SK-N-SH treated with all-trans-retinoic acid at 6 μM for 48 hours (cell line): ENCODE results near the gene SLC39A1.
"Not testable (repeated sequence)": the region's sequence is repeated elsewhere in the genome, so short reads cannot be mapped to it uniquely, and the experiment has no call there.

Experiments
- ARNTL ChIP-seq: fragments of 450-650 bp; formaldehyde crosslinking; IDR thresholded peaks from 2 replicates; pipeline ENCODE4 v1.5.0; 2020; ENCODE audit warnings: low read depth, mild to moderate bottlenecking, moderate library complexity, borderline replicate concordance
- ESRRG ChIP-seq: fragments of 250-450 bp; sonication (Bioruptor Pico); IDR thresholded peaks from 2 replicates; pipeline ENCODE4 v1.6.1; 2021; ENCODE audit warnings: mild to moderate bottlenecking
- GLIS3 ChIP-seq: fragments of 250-450 bp; sonication (Bioruptor Pico); IDR thresholded peaks from 2 replicates; pipeline ENCODE4 v1.5.0; 2020; ENCODE audit warnings: mild to moderate bottlenecking, moderate library complexity
- OSR1 ChIP-seq: fragments of 250-450 bp; sonication (Bioruptor Pico); IDR thresholded peaks from 2 replicates; pipeline ENCODE4 v1.8.0; 2022; ENCODE audit warnings: moderate library complexity, mild to moderate bottlenecking, inconsistent platforms
- RARB ChIP-seq: fragments of 250-450 bp; sonication (Bioruptor Pico); IDR thresholded peaks from 2 replicates; pipeline ENCODE4 v1.8.0; 2021; ENCODE audit warnings: mild to moderate bottlenecking, moderate library complexity
- ZNF565 ChIP-seq: fragments of 450-650 bp; formaldehyde crosslinking; conservative IDR thresholded peaks from 2 replicates; pipeline ENCODE4 v1.5.0; 2020; ENCODE audit warnings: low read depth, mild to moderate bottlenecking, moderate library complexity
- TF ChIP-seq, protein P1 (sequence below): fragments of 250-450 bp; sonication (Bioruptor Pico); IDR thresholded peaks from 2 replicates; pipeline ENCODE4 v1.8.0; 2020; ENCODE audit warnings: mild to moderate bottlenecking, moderate library complexity, borderline replicate concordance

DNA sequence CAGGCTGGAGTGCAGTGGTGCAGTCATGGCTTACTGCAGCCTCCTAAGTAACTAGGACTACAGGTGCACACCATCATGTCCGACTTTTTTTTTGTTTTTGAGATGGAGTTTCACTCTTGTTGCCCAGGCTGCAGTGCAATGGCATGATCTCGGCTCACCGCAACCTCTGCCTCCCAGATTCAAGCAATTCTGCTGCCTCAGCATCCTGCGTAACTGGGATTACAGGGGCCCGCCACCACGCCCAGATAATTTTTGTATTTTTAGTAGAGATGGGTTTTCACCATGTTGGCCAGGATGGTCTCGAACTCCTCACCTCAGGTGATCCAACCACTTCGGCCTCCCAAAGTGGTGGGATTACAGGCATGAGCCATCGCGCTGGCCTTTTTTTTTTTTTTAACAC, 33.5 kb upstream of the SLC39A1 start:
- not testable (repeated sequence) for TF ChIP-seq OSR1 (CRISPR knock-in tag); RARB (CRISPR knock-in tag); GLIS3 (CRISPR knock-in tag); ZNF565 (CRISPR knock-in tag); ESRRG; ARNTL
- TF ChIP-seq, protein P1, sequence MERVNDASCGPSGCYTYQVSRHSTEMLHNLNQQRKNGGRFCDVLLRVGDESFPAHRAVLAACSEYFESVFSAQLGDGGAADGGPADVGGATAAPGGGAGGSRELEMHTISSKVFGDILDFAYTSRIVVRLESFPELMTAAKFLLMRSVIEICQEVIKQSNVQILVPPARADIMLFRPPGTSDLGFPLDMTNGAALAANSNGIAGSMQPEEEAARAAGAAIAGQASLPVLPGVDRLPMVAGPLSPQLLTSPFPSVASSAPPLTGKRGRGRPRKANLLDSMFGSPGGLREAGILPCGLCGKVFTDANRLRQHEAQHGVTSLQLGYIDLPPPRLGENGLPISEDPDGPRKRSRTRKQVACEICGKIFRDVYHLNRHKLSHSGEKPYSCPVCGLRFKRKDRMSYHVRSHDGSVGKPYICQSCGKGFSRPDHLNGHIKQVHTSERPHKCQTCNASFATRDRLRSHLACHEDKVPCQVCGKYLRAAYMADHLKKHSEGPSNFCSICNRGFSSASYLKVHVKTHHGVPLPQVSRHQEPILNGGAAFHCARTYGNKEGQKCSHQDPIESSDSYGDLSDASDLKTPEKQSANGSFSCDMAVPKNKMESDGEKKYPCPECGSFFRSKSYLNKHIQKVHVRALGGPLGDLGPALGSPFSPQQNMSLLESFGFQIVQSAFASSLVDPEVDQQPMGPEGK (CRISPR knock-in tag): not testable (repeated sequence)
